HG03064 (cell line): ENCODE results near the gene NHLRC4.

Experiments
- ATAC-seq: cut with Tn5 transposase; IDR thresholded peaks from one replicate; pipeline ENCODE4 v1.9.1; 2021; ENCODE audit warnings: low read depth; ENCODE audit not compliant: unreplicated experiment

Gene NHLRC4

GRCh38 chr16:564690-565418 lies 2.0 kb upstream of the NHLRC4 start:
- no peak for ATAC-seq

GRCh38 chr16:565419-566330 lies 1.1 kb upstream of the NHLRC4 start:
- no peak for ATAC-seq

DNA sequence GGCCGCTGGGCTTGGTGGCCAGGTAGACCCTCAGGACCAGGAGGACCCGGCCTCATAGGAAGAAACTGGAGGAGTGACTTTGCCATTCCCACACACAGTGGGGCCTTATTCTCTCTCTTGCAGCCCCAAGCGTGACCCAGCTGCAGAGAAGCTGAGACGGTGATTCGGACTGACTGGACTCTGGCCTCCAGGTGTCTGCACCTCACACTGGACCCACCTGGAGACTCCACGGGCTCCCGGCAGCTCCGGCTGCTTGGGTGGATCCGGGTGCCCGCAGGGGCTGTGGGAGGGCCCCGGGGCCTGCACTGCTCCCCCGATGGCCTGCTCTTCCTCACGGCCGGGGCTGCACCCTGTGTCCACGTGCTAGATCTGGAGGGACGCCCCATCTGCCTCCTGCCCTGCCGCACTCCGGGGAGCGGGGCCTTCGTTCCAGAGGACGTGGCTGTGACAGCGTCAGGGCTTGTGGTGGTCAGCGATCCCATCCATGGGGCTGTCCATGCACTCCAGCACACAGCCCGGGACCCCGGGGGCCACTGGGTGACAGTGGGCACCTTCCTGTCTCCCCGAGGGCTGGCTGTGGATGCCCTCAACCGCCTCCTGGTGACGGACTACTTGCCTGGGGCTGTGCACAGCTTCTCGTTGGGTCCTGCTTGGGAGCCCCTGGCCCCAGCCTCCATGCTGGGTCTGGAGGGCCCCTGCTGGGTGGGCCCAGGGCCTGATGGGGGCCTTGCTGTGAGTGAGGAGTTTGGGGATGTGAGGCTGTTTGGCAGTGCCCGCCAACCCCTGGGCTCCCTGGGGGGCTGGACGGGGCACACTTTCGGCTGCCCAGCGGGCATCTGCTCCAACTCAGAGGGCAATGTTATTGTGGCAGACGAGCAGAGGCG lies 810 bp downstream of the NHLRC4 start:
- no peak for ATAC-seq

GRCh38 chr16:568401-569258 lies 1.8 kb downstream of the NHLRC4 start:
- no peak for ATAC-seq

- ATAC-seq: no peak
These were observed 2.8 kb downstream of the NHLRC4 start, which contains the start of gene PIGQ for GRCh38 chr16:569445-570254. Gene PIGQ (plus strand): TSS chr16:569968. CDS start chr16:574075, 4,107 bp downstream.

DNA sequence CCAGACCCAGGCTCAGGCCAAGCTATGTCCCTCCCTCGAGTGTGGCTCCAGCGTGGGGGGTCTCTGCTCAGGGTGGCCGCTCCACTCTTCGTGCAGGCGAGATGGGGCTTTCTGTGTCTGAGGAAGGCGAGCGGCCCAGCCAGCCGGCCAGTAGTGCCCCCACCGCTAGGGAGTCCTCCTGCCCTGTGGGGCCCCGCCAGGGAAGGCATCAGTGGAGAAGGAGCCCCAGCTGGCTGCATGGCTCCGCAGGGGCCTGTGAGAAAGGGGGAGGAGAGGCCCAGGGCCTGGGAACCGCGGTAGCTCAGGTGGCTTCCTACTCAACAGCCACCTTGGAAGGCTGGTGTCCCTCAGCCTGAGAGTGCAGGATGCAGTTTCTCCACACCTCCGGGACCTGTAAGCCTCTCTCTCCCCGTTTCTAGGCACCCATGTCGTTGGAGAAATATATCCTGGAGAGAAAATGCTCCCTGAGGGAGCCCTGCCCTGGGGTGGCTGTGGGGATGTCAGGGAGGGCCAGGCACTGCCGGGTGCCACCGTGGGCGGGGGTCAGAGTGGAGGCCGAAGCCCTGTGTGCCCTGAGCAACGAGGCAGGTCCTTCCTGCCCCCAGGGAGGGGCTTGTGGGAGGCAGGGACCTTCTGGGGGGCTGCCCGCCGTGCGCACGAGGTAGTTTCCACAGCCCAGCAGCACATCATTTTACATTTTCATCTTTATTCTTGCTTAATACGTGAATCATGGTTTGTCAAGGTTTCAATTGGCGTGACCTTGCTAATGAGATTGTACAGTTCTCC lies 6.3 kb downstream of the NHLRC4 start:
- no peak for ATAC-seq

DNA sequence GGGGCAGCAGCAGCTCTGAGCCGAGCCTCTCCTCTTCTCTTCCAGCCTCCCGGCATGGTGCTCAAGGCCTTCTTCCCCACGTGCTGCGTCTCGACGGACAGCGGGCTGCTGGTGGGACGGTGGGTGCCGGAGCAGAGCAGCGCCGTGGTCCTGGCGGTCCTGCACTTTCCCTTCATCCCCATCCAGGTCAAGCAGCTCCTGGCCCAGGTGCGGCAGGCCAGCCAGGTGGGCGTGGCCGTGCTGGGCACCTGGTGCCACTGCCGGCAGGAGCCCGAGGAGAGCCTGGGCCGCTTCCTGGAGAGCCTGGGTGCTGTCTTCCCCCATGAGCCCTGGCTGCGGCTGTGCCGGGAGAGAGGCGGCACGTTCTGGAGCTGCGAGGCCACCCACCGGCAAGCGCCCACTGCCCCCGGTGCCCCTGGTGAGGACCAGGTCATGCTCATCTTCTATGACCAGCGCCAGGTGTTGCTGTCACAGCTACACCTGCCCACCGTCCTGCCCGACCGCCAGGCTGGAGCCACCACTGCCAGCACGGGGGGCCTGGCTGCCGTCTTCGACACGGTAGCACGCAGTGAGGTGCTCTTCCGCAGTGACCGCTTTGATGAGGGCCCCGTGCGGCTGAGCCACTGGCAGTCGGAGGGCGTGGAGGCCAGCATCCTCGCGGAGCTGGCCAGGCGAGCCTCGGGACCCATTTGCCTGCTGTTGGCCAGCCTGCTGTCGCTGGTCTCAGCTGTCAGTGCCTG lies 7.4 kb downstream of the NHLRC4 start:
- ATAC-seq: no peak

GRCh38 chr16:575354-576196 lies 8.8 kb downstream of the NHLRC4 start:
- no peak for ATAC-seq

GRCh38 chr16:576197-576822 lies 9.5 kb downstream of the NHLRC4 start:
- no peak for ATAC-seq

GRCh38 chr16:576823-577201 lies 10.0 kb downstream of the NHLRC4 start:
- no peak for ATAC-seq

- ATAC-seq: no peak
These were observed 11.0 kb downstream of the NHLRC4 start for GRCh38 chr16:577796-578195.

DNA sequence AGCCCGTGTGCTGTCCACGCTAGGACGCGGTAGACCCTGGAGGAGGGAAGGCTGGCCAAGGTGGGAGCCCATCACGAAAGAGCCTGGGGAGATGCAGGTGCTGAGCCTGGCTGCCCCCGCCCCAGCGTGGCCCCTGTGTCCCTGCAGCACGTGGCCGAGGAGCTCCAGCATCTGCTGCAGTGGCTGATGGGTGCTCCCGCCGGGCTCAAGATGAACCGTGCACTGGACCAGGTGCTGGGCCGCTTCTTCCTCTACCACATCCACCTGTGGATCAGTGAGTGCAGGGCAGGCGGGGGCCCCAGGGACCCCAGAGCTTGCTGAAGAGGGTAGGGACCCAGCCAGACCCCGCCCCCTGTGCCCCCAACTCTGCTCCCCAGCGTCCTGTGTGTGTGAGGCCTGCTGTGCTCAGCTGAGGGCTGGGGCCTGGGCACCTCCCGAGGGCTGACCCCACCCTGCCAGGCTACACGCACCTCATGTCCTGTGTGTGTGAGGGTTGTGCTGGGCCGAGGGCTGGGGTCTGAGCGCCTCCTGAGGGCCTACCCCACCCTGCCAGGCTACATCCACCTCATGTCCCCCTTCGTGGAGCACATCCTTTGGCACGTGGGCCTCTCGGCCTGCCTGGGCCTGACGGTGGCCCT lies 11.5 kb downstream of the NHLRC4 start:
- no peak for ATAC-seq

DNA sequence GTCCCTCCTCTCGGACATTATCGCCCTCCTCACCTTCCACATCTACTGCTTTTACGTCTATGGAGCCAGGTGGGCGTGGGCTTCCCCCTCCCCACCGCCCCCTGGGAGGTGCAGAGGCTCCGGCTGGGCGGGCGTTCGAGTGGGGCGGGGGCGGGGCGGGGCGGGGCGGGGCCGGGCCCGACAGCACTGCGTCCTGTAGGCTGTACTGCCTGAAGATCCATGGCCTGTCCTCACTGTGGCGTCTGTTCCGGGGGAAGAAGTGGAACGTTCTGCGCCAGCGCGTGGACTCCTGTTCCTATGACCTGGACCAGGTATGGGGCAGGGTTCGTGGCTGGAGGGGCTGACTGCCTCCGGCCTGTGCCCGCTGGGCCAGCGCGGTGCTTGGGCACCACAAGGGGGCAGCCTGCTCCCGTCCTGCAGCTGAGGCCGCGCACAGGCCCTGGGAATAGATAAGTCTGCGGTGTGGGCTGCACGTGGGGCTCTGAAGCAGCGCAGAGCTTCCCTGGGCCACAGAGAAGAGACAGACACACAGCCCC lies 12.1 kb downstream of the NHLRC4 start:
- ATAC-seq: no peak

GRCh38 chr16:580141-580945 lies 13.5 kb downstream of the NHLRC4 start:
- no peak for ATAC-seq
